WTC11 (cell line): Measurements from ENCODE around the gene ATF7. TPM values are rescaled to one million over a fixed set of nuclear protein-coding genes. Genes with fewer than 3 reads are reported as not detected.
A peak's percentile ranks its signal among the peaks of the same experiment; 100 is the strongest.

Source experiments
- ATAC-seq: fragments of 200-7000 bp; cut with Tn5 transposase; 2 replicates; pipeline ENCODE4 v1.10.0; 2021; ENCODE audit warnings: mild to moderate bottlenecking, moderate library complexity
- CTCF ChIA-PET: fragments of 300-600 bp; sonication (Branson Sonifier 250); formaldehyde crosslinking; loops from one replicate; lab custom pipeline; 2021; ENCODE audit warnings: antibody characterized with exemption; lab: Charles Lee
- POLR2A ChIA-PET: fragments of 350-600 bp; sonication (Branson Sonifier 250); formaldehyde crosslinking; loops from one replicate; lab custom pipeline; 2021; ENCODE audit warnings: antibody characterized with exemption; lab: Charles Lee
- DNase-seq: peaks from one replicate; pipeline ENCODE4 v3.0.0; 2021; ENCODE audit warnings: low spot score
- H3K27ac Mint-ChIP-seq: 2 replicates; pipeline ENCODE4 v1.8.0; 2021; ENCODE audit warnings: mixed read lengths
- H3K27me3 Mint-ChIP-seq: 2 replicates; pipeline ENCODE4 v1.8.0; 2021; ENCODE audit warnings: low read depth, mild to moderate bottlenecking, moderate library complexity, mixed read lengths
- H3K36me3 Mint-ChIP-seq: 2 replicates; pipeline ENCODE4 v1.8.0; 2021; ENCODE audit warnings: mixed read lengths
- H3K4me1 Mint-ChIP-seq: 2 replicates; pipeline ENCODE4 v1.8.0; 2022; ENCODE audit warnings: mixed read lengths
- H3K4me3 Mint-ChIP-seq: 2 replicates; pipeline ENCODE4 v1.8.0; 2021; ENCODE audit warnings: mild to moderate bottlenecking, moderate library complexity, mixed read lengths
- H3K9me3 Mint-ChIP-seq: 2 replicates; pipeline ENCODE4 v1.8.0; 2021; ENCODE audit warnings: mixed read lengths
- ATF1 ChIP-seq: sonication (generic); formaldehyde crosslinking; IDR thresholded peaks from 2 replicates; pipeline ENCODE4 v1.8.1; 2023; ENCODE audit warnings: mild to moderate bottlenecking, moderate library complexity, missing genetic modification reagents
- CTCF ChIP-seq: fragments of 200-600 bp; IDR thresholded peaks from 2 replicates; pipeline ENCODE4 v1.8.0; 2022; ENCODE audit warnings: antibody characterized with exemption
- ELF4 ChIP-seq: sonication (generic); formaldehyde crosslinking; IDR thresholded peaks from 2 replicates; pipeline ENCODE4 v1.8.1; 2022; ENCODE audit warnings: low read depth, mild to moderate bottlenecking, moderate library complexity, missing genetic modification reagents
- ESRRA ChIP-seq: sonication (generic); formaldehyde crosslinking; IDR thresholded peaks from 2 replicates; pipeline ENCODE4 v1.8.1; 2022; ENCODE audit warnings: mild to moderate bottlenecking, missing genetic modification reagents, borderline replicate concordance
- ETV6 ChIP-seq: sonication (generic); formaldehyde crosslinking; IDR thresholded peaks from 2 replicates; pipeline ENCODE4 v1.8.1; 2022; ENCODE audit warnings: mild to moderate bottlenecking, missing genetic modification reagents
- FOXJ3 ChIP-seq: sonication (generic); formaldehyde crosslinking; IDR thresholded peaks from 2 replicates; pipeline ENCODE4 v1.9.0; 2021; ENCODE audit warnings: missing genetic modification reagents, mild to moderate bottlenecking, borderline replicate concordance
- FOXK1 ChIP-seq: sonication (generic); formaldehyde crosslinking; IDR thresholded peaks from 2 replicates; pipeline ENCODE4 v1.8.0; 2022; ENCODE audit warnings: mild to moderate bottlenecking, moderate library complexity, missing genetic modification reagents
- FOXP1 ChIP-seq: sonication (generic); formaldehyde crosslinking; IDR thresholded peaks from 2 replicates; pipeline ENCODE4 v1.8.0; 2022; ENCODE audit warnings: missing genetic modification reagents, mild to moderate bottlenecking, moderate library complexity, borderline replicate concordance
- GABPB1 ChIP-seq: sonication (generic); formaldehyde crosslinking; IDR thresholded peaks from 2 replicates; pipeline ENCODE4 v1.8.1; 2023; ENCODE audit warnings: mild to moderate bottlenecking, missing genetic modification reagents
- IRF1 ChIP-seq: sonication (generic); formaldehyde crosslinking; IDR thresholded peaks from 2 replicates; pipeline ENCODE4 v1.8.0; 2023; ENCODE audit warnings: missing genetic modification reagents
- JAZF1 ChIP-seq: fragments of 250-450 bp; sonication (Bioruptor Pico); IDR thresholded peaks from 2 replicates; pipeline ENCODE4 v1.9.0; 2021; ENCODE audit warnings: moderate library complexity, mild to moderate bottlenecking, inconsistent platforms
- JUN ChIP-seq: sonication (generic); formaldehyde crosslinking; IDR thresholded peaks from 2 replicates; pipeline ENCODE4 v1.8.0; 2023; ENCODE audit warnings: mild to moderate bottlenecking, missing genetic modification reagents
- NFE2L1 ChIP-seq: sonication (generic); formaldehyde crosslinking; IDR thresholded peaks from 2 replicates; pipeline ENCODE4 v1.8.1; 2023; ENCODE audit warnings: missing genetic modification reagents
- NFYB ChIP-seq: sonication (generic); formaldehyde crosslinking; conservative IDR thresholded peaks from 2 replicates; pipeline ENCODE4 v1.8.0; 2022; ENCODE audit warnings: low read depth, missing genetic modification reagents
- NR3C1 ChIP-seq: sonication (generic); formaldehyde crosslinking; conservative IDR thresholded peaks from 2 replicates; pipeline ENCODE4 v1.8.1; 2023; ENCODE audit warnings: low read depth, mild to moderate bottlenecking, missing genetic modification reagents
- RORB ChIP-seq: fragments of 250-450 bp; sonication (Bioruptor Pico); IDR thresholded peaks from 2 replicates; pipeline ENCODE4 v1.9.0; 2021; ENCODE audit warnings: mild to moderate bottlenecking
- SOX15 ChIP-seq: fragments of 250-450 bp; sonication (Bioruptor Pico); IDR thresholded peaks from 2 replicates; pipeline ENCODE4 v1.9.0; 2021; ENCODE audit warnings: mild to moderate bottlenecking
- SP1 ChIP-seq: sonication (generic); formaldehyde crosslinking; conservative IDR thresholded peaks from 2 replicates; pipeline ENCODE4 v1.8.1; 2022; ENCODE audit warnings: missing genetic modification reagents
- ZMAT4 ChIP-seq: fragments of 250-450 bp; sonication (Bioruptor Pico); IDR thresholded peaks from 2 replicates; pipeline ENCODE4 v1.9.0; 2021; ENCODE audit warnings: mild to moderate bottlenecking
- ZNF121 ChIP-seq: sonication (generic); formaldehyde crosslinking; IDR thresholded peaks from 2 replicates; pipeline ENCODE4 v1.8.0; 2023; ENCODE audit warnings: missing genetic modification reagents
- ZNF138 ChIP-seq: sonication (generic); formaldehyde crosslinking; conservative IDR thresholded peaks from 2 replicates; pipeline ENCODE4 v1.8.1; 2022; ENCODE audit warnings: mild to moderate bottlenecking, moderate library complexity, missing genetic modification reagents
- ZNF219 ChIP-seq: sonication (generic); formaldehyde crosslinking; IDR thresholded peaks from 2 replicates; pipeline ENCODE4 v1.8.0; 2023; ENCODE audit warnings: missing genetic modification reagents, mild to moderate bottlenecking, borderline replicate concordance
- ZNF232 ChIP-seq: sonication (generic); formaldehyde crosslinking; IDR thresholded peaks from 2 replicates; pipeline ENCODE4 v1.8.0; 2022; ENCODE audit warnings: mild to moderate bottlenecking, missing genetic modification reagents
- ZNF416 ChIP-seq: fragments of 250-450 bp; sonication (Bioruptor Pico); IDR thresholded peaks from 2 replicates; pipeline ENCODE4 v1.9.0; 2021; ENCODE audit warnings: mild to moderate bottlenecking, inconsistent platforms
- ZNF423 ChIP-seq: fragments of 250-450 bp; sonication (Bioruptor Pico); IDR thresholded peaks from 2 replicates; pipeline ENCODE4 v2.1.2; 2022; ENCODE audit warnings: mild to moderate bottlenecking, moderate library complexity
- ZSCAN18 ChIP-seq: fragments of 250-450 bp; sonication (Bioruptor Pico); IDR thresholded peaks from 2 replicates; pipeline ENCODE4 v2.1.2; 2022; ENCODE audit warnings: mild to moderate bottlenecking, moderate library complexity
- total RNA-seq: library from RNA; stranded (reverse); gene quantifications from 3 replicates; pipeline ENCODE4 v1.2.3, GENCODE V29; 2021
- TF ChIP-seq, protein P1 (sequence below): fragments of 250-450 bp; sonication (Bioruptor Pico); IDR thresholded peaks from 2 replicates; pipeline ENCODE4 v1.9.0; 2021; ENCODE audit warnings: moderate library complexity, mild to moderate bottlenecking, inconsistent platforms, borderline replicate concordance

Gene ATF7
- total RNA-seq, 1 experiment from 2014 or later: 16.3 TPM

DNA sequence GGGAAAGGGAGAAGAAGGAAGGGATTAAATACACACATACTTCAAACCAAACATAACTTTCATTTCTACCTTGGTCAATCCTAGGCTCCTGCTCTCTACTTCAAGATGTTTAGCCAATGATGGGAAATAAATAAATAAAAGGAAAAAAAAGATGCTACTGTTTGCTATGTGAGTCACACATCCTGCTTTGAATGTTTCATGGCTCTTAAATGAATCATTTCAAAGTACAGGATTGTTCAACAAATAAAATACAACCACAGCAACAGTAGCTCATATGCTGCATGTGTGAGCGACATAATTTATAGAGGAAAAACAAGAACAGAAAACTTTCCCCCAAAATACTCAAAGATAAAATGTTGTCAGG lies 64.6 kb downstream of the ATF7 start:
- Mint-ChIP-seq H3K27me3 (no peaks in the 10 kb centered on the region), H3K4me1 (peaks cover 3% of the 10 kb centered on the region; the same call in 1 of the 2 replicates), H3K27ac (peak overlapping the region; percentile 65; the same call in 1 of the 2 replicates), H3K9me3 (no peaks in the 10 kb centered on the region), H3K36me3 (no peaks in the 10 kb centered on the region), H3K4me3 (no peak overlapping the region)
- DNase-seq (no peak), ATAC-seq (no peak)
- POLR2A ChIA-PET: no interaction called here
- CTCF ChIA-PET: no interaction called here
- TF ChIP-seq ZNF423 (CRISPR knock-in tag) (no peak), SP1 (CRISPR knock-in tag) (no peak), NFYB (CRISPR knock-in tag) (no peak)

- ATAC-seq (no peak), DNase-seq (no peak)
- ChIA-PET POLR2A (interaction anchor here (0.6 kb wide), 1 partner anchor 97 kb away, joined by 3 read pairs; no protein-coding TSS in a partner anchor), CTCF (interaction anchor here (0.6 kb wide), 1 partner anchor 43 kb away, joined by 3 read pairs; no protein-coding TSS in a partner anchor)
- H3K27ac Mint-ChIP-seq: 0 out of 2 replicates have a peak overlapping the region, but pooled peaks have one; percentile 65
- H3K9me3 Mint-ChIP-seq: no peaks in the 10 kb centered on the region
- no peaks in the 10 kb centered on the region for H3K27me3 Mint-ChIP-seq
- H3K4me1 Mint-ChIP-seq: peaks cover 3% of the 10 kb centered on the region; the same call in 1 of the 2 replicates
- H3K4me3 Mint-ChIP-seq: no peak overlapping the region
- no peak for TF ChIP-seq JUN
- no peak for TF ChIP-seq ZNF138 (CRISPR knock-in tag)
- TF ChIP-seq GABPB1 (CRISPR knock-in tag): no peak
- no peak for TF ChIP-seq NFYB (CRISPR knock-in tag)
- no peak for TF ChIP-seq ZNF219 (CRISPR knock-in tag)
- no peak for TF ChIP-seq NR3C1 (CRISPR knock-in tag)
- no peak for TF ChIP-seq FOXJ3
- no peak for TF ChIP-seq NFE2L1 (CRISPR knock-in tag)
- TF ChIP-seq, all 79 proteins: peak for 0
- no peaks in the 10 kb centered on the region for H3K36me3 Mint-ChIP-seq
These were observed 65.1 kb downstream of the ATF7 start for GRCh38 chr12:53560912-53561589.

DNA sequence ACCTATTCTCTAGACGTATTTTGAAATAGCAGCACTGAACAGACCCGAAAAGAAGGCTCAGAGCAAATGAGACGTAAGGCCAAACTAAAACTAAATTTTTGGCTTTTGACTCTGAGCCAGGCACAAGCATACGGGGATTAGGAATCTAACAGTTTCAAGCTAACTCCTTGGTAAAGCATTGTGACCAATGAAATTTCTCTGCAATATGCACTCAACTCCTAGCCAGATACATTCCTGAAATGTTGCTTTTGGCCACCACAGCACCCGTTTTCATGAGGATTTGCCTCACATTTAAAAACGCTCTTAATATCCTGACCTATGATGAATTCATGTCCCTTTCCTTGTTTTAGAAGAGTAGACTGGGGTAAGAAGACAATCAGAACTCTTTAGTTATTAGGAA lies 65.8 kb downstream of the ATF7 start:
- H3K4me1 Mint-ChIP-seq: no peaks in the 10 kb centered on the region
- ChIA-PET POLR2A (no interaction called here), CTCF (no interaction called here)
- TF ChIP-seq ZNF232 (CRISPR knock-in tag) (no peak), ZMAT4 (CRISPR knock-in tag) (no peak), CTCF (no peak), ZNF121 (CRISPR knock-in tag) (no peak), NFYB (CRISPR knock-in tag) (no peak), IRF1 (CRISPR knock-in tag) (no peak), FOXK1 (CRISPR knock-in tag) (no peak), ZSCAN18 (CRISPR knock-in tag) (no peak), ELF4 (CRISPR knock-in tag) (no peak), NR3C1 (CRISPR knock-in tag) (no peak), RORB (CRISPR knock-in tag) (no peak), JAZF1 (no peak), ATF1 (CRISPR knock-in tag) (no peak), FOXP1 (CRISPR knock-in tag) (no peak), SOX15 (CRISPR knock-in tag) (no peak), ETV6 (CRISPR knock-in tag) (no peak), ESRRA (CRISPR knock-in tag) (no peak), ZNF416 (CRISPR knock-in tag) (no peak)
- TF ChIP-seq, protein P1, sequence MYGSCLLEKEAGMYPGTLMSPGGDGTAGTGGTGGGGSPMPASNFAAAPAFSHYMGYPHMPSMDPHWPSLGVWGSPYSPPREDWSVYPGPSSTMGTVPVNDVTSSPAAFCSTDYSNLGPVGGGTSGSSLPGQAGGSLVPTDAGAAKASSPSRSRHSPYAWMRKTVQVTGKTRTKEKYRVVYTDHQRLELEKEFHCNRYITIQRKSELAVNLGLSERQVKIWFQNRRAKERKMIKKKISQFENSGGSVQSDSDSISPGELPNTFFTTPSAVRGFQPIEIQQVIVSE (CRISPR knock-in tag): no peak
- peak overlapping the region; percentile 9; the same call in 1 of the 2 replicates for H3K27ac Mint-ChIP-seq
- H3K9me3 Mint-ChIP-seq: no peaks in the 10 kb centered on the region
- DNase-seq: no peak
- H3K4me3 Mint-ChIP-seq: no peak overlapping the region
- no peaks in the 10 kb centered on the region for H3K27me3 Mint-ChIP-seq
- ATAC-seq: no peak
- no peaks in the 10 kb centered on the region for H3K36me3 Mint-ChIP-seq
